Measurements from ENCODE around the gene LIPC.

Gene LIPC

GRCh38 chr15:58489289-58490085, 57.7 kb downstream of the LIPC start:
- Mint-ChIP-seq H3K36me3 (no peaks in the 10 kb centered on the region), H3K9me3 (peaks cover 1% of the 10 kb centered on the region), H3K27ac (no peak overlapping the region), H3K4me3 (no peak overlapping the region), H3K4me1 (peaks cover 2% of the 10 kb centered on the region), H3K27me3 (peaks cover 8% of the 10 kb centered on the region)
- ATAC-seq (ENCODE audit: low read depth) (no peak), DNase-seq (ENCODE audit: low spot score in 2 of 2) (no peak)

GRCh38 chr15:58490086-58490887, 58.5 kb downstream of the LIPC start:
- Mint-ChIP-seq H3K4me1 (no peaks in the 10 kb centered on the region), H3K9me3 (peaks cover 1% of the 10 kb centered on the region), H3K36me3 (no peaks in the 10 kb centered on the region), H3K27me3 (peaks cover 5% of the 10 kb centered on the region), H3K27ac (no peak overlapping the region), H3K4me3 (no peak overlapping the region)
- no peak for DNase-seq (ENCODE audit: low spot score in 2 of 2)
- ATAC-seq (ENCODE audit: low read depth): no peak

GRCh38 chr15:58490888-58491473, 59.2 kb downstream of the LIPC start:
- Mint-ChIP-seq H3K4me1 (no peaks in the 10 kb centered on the region), H3K27me3 (peaks cover 5% of the 10 kb centered on the region), H3K4me3 (no peak overlapping the region), H3K9me3 (peaks cover 1% of the 10 kb centered on the region), H3K36me3 (no peaks in the 10 kb centered on the region), H3K27ac (no peak overlapping the region)
- DNase-seq (ENCODE audit: low spot score in 2 of 2) (no peak), ATAC-seq (ENCODE audit: low read depth) (no peak)

GRCh38 chr15:58491499-58492202, 59.9 kb downstream of the LIPC start:
- Mint-ChIP-seq H3K9me3 (peaks cover 1% of the 10 kb centered on the region), H3K27ac (no peak overlapping the region), H3K4me3 (no peak overlapping the region), H3K4me1 (no peaks in the 10 kb centered on the region), H3K27me3 (peaks cover 2% of the 10 kb centered on the region), H3K36me3 (no peaks in the 10 kb centered on the region)
- no peak for DNase-seq (ENCODE audit: low spot score in 2 of 2)
- no peak for ATAC-seq (ENCODE audit: low read depth)

GRCh38 chr15:58492661-58493397, 61.0 kb downstream of the LIPC start:
- Mint-ChIP-seq H3K27ac (no peak overlapping the region), H3K9me3 (peaks cover 1% of the 10 kb centered on the region), H3K4me3 (no peak overlapping the region), H3K27me3 (peaks cover 5% of the 10 kb centered on the region), H3K36me3 (no peaks in the 10 kb centered on the region), H3K4me1 (no peaks in the 10 kb centered on the region)
- DNase-seq (ENCODE audit: low spot score in 2 of 2) (no peak), ATAC-seq (ENCODE audit: low read depth) (no peak)

GRCh38 chr15:58494567-58494966, 62.8 kb downstream of the LIPC start:
- Mint-ChIP-seq H3K9me3 (no peaks in the 10 kb centered on the region), H3K4me1 (no peaks in the 10 kb centered on the region), H3K36me3 (no peaks in the 10 kb centered on the region), H3K4me3 (no peak overlapping the region), H3K27me3 (peaks cover 5% of the 10 kb centered on the region), H3K27ac (no peak overlapping the region)
- DNase-seq (ENCODE audit: low spot score in 2 of 2) (no peak), ATAC-seq (ENCODE audit: low read depth) (no peak)

- H3K36me3 Mint-ChIP-seq: no peaks in the 10 kb centered on the region
- H3K27me3 Mint-ChIP-seq: peaks cover 4% of the 10 kb centered on the region
- DNase-seq (ENCODE audit: low spot score in 2 of 2) (no peak), ATAC-seq (ENCODE audit: low read depth) (no peak)
- H3K9me3 Mint-ChIP-seq: no peaks in the 10 kb centered on the region
- no peak overlapping the region for H3K4me3 Mint-ChIP-seq
- H3K4me1 Mint-ChIP-seq: no peaks in the 10 kb centered on the region
- no peak overlapping the region for H3K27ac Mint-ChIP-seq
Observed at GRCh38 chr15:58495891-58496408, 64.2 kb downstream of the LIPC start.

- no peak for DNase-seq (ENCODE audit: low spot score in 2 of 2)
- Mint-ChIP-seq H3K27me3 (peaks cover 5% of the 10 kb centered on the region), H3K36me3 (no peaks in the 10 kb centered on the region), H3K27ac (no peak overlapping the region), H3K4me3 (no peak overlapping the region), H3K4me1 (no peaks in the 10 kb centered on the region), H3K9me3 (no peaks in the 10 kb centered on the region)
- no peak for ATAC-seq (ENCODE audit: low read depth)
Observed at GRCh38 chr15:58497046-58497785, 65.4 kb downstream of the LIPC start.

- ATAC-seq (ENCODE audit: low read depth): no peak
- no peak for DNase-seq (ENCODE audit: low spot score in 2 of 2)
- Mint-ChIP-seq H3K36me3 (no peaks in the 10 kb centered on the region), H3K27ac (no peak overlapping the region), H3K4me3 (no peak overlapping the region), H3K27me3 (peaks cover 5% of the 10 kb centered on the region), H3K9me3 (no peaks in the 10 kb centered on the region), H3K4me1 (no peaks in the 10 kb centered on the region)
Observed at GRCh38 chr15:58498821-58499580, 67.2 kb downstream of the LIPC start.

- Mint-ChIP-seq H3K27me3 (peaks cover 8% of the 10 kb centered on the region), H3K4me1 (no peaks in the 10 kb centered on the region), H3K9me3 (no peaks in the 10 kb centered on the region), H3K36me3 (no peaks in the 10 kb centered on the region), H3K4me3 (no peak overlapping the region), H3K27ac (no peak overlapping the region)
- no peak for ATAC-seq (ENCODE audit: low read depth)
- DNase-seq (ENCODE audit: low spot score in 2 of 2): no peak
Observed at GRCh38 chr15:58501006-58501405, 69.2 kb downstream of the LIPC start.

- no peak for ATAC-seq (ENCODE audit: low read depth)
- Mint-ChIP-seq H3K4me1 (no peaks in the 10 kb centered on the region), H3K36me3 (no peaks in the 10 kb centered on the region), H3K27ac (no peak overlapping the region), H3K27me3 (peaks cover 8% of the 10 kb centered on the region), H3K9me3 (no peaks in the 10 kb centered on the region), H3K4me3 (no peak overlapping the region)
- DNase-seq (ENCODE audit: low spot score in 2 of 2): no peak
Observed at GRCh38 chr15:58501636-58502188, 69.9 kb downstream of the LIPC start.

All from memory B cell (primary cell).